H9 (cell line): ENCODE data around the gene CDYL. TPM values are rescaled to one million over a fixed set of nuclear protein-coding genes. Genes with fewer than 3 reads are reported as not detected.

Experiments
- DNase-seq: peaks from one replicate; pipeline ENCODE4 v3.0.0-alpha.2; 2017
- H2AFZ ChIP-seq: one replicate; pipeline ENCODE4 v1.6.1; 2013; ENCODE audit warnings: mild to moderate bottlenecking, low read length, control low read depth, moderate library complexity
- H2AK5ac ChIP-seq: 2 replicates; pipeline ENCODE4 v1.6.1; 2013; ENCODE audit warnings: low read length, control low read depth, mixed read lengths; ENCODE audit not compliant: insufficient read length
- H2BK120ac ChIP-seq: one replicate; pipeline ENCODE4 v1.6.1; 2013; ENCODE audit warnings: low read depth, mild to moderate bottlenecking, low read length, control low read depth, inconsistent platforms; ENCODE audit not compliant: poor library complexity, severe bottlenecking
- H2BK12ac ChIP-seq: 2 replicates; pipeline ENCODE4 v1.6.1; 2013; ENCODE audit warnings: low read length, control low read depth, mixed read lengths, low read depth; ENCODE audit not compliant: insufficient read length
- H2BK15ac ChIP-seq: 2 replicates; pipeline ENCODE4 v1.6.1; 2013; ENCODE audit warnings: low read depth, low read length, control low read depth
- H2BK20ac ChIP-seq: one replicate; pipeline ENCODE4 v1.6.1; 2013; ENCODE audit warnings: low read depth, mild to moderate bottlenecking, low read length, control low read depth, inconsistent platforms; ENCODE audit not compliant: poor library complexity, severe bottlenecking
- H2BK5ac ChIP-seq: 2 replicates; pipeline ENCODE4 v1.6.1; 2013; ENCODE audit warnings: low read length, control low read depth, mixed read lengths; ENCODE audit not compliant: insufficient read length
- H3K14ac ChIP-seq: 2 replicates; pipeline ENCODE4 v1.6.1; 2013; ENCODE audit warnings: low read length, control low read depth; ENCODE audit not compliant: insufficient read depth
- H3K18ac ChIP-seq: 2 replicates; pipeline ENCODE4 v1.6.1; 2013; ENCODE audit warnings: low read depth, mild to moderate bottlenecking, mixed read lengths, low read length, control low read depth; ENCODE audit not compliant: insufficient read length
- H3K23ac ChIP-seq: 2 replicates; pipeline ENCODE4 v1.6.1; 2013; ENCODE audit warnings: low read length, control low read depth, mixed read lengths, low read depth; ENCODE audit not compliant: insufficient read length
- H3K23me2 ChIP-seq: 2 replicates; pipeline ENCODE4 v1.6.1; 2013; ENCODE audit warnings: low read depth, mild to moderate bottlenecking, mixed read lengths, low read length, control low read depth; ENCODE audit not compliant: insufficient read length, poor library complexity, severe bottlenecking
- H3K27ac ChIP-seq: 2 replicates; pipeline ENCODE4 v1.5.1; 2013; ENCODE audit warnings: low read length, control low read depth, mixed read lengths, low read depth; ENCODE audit not compliant: insufficient read length
- H3K27me3 ChIP-seq: 2 replicates; pipeline ENCODE4 v1.6.1; 2013; ENCODE audit warnings: low read length, control low read depth, inconsistent platforms; ENCODE audit not compliant: insufficient read depth
- H3K4ac ChIP-seq: 2 replicates; pipeline ENCODE4 v1.6.1; 2013; ENCODE audit warnings: low read depth, mild to moderate bottlenecking, control low read depth, inconsistent platforms, low read length, moderate library complexity
- H3K4me1 ChIP-seq: 2 replicates; pipeline ENCODE4 v1.6.1; 2013; ENCODE audit warnings: low read length, control low read depth, inconsistent platforms; ENCODE audit not compliant: insufficient read depth
- H3K4me2 ChIP-seq: 2 replicates; pipeline ENCODE4 v1.6.1; 2013; ENCODE audit warnings: low read length, control low read depth, mixed read lengths; ENCODE audit not compliant: insufficient read length, insufficient read depth
- H3K56ac ChIP-seq: 2 replicates; pipeline ENCODE4 v1.6.1; 2013; ENCODE audit warnings: low read depth, mild to moderate bottlenecking, mixed read lengths, low read length, control low read depth; ENCODE audit not compliant: insufficient read length
- H3K79me1 ChIP-seq: 2 replicates; pipeline ENCODE4 v1.6.1; 2013; ENCODE audit warnings: low read depth, mild to moderate bottlenecking, moderate library complexity, low read length, control low read depth, inconsistent platforms; ENCODE audit not compliant: insufficient read depth, poor library complexity, severe bottlenecking
- H3K79me2 ChIP-seq: 2 replicates; pipeline ENCODE4 v1.6.1; 2013; ENCODE audit warnings: low read length, control low read depth, inconsistent platforms; ENCODE audit not compliant: insufficient read depth
- H3K9ac ChIP-seq: 2 replicates; pipeline ENCODE4 v1.6.1; 2013; ENCODE audit warnings: low read length, control low read depth, mixed read lengths; ENCODE audit not compliant: insufficient read length; ENCODE audit errors: extremely low read depth
- H3K9me3 ChIP-seq: one replicate; pipeline ENCODE4 v1.6.1; 2013; ENCODE audit warnings: low read depth, low read length, inconsistent platforms; ENCODE audit not compliant: control insufficient read depth
- H3T11ph ChIP-seq: one replicate; pipeline ENCODE4 v1.6.1; 2013; ENCODE audit warnings: mild to moderate bottlenecking, low read length, control low read depth, inconsistent platforms
- H4K20me1 ChIP-seq: one replicate; pipeline ENCODE4 v1.6.1; 2013; ENCODE audit not compliant: control insufficient read depth, insufficient read length, insufficient read depth
- H4K5ac ChIP-seq: 2 replicates; pipeline ENCODE4 v1.6.1; 2013; ENCODE audit warnings: low read depth, mild to moderate bottlenecking, mixed read lengths, low read length, control low read depth; ENCODE audit not compliant: insufficient read length
- H4K8ac ChIP-seq: replicated peaks from 2 replicates; pipeline ENCODE4 v1.6.1; 2013; ENCODE audit warnings: low read length, control low read depth, mixed read lengths, low read depth; ENCODE audit not compliant: insufficient read length
- H4K91ac ChIP-seq: 2 replicates; pipeline ENCODE4 v1.6.1; 2013; ENCODE audit warnings: low read depth, mild to moderate bottlenecking, moderate library complexity, mixed read lengths, low read length, control low read depth; ENCODE audit not compliant: insufficient read length
- H3K27ac Mint-ChIP-seq, 3 experiments: 2 replicates in 2 of 3; 3 replicates in 1 of 3; pipeline ENCODE4 v1.8.0; 2020 to 2021; ENCODE audit warnings: mixed read lengths in 3 of 3, mild to moderate bottlenecking in 1 of 3, moderate library complexity in 1 of 3
- H3K27me3 Mint-ChIP-seq: 2 replicates; pipeline ENCODE4 v1.8.0; 2021; ENCODE audit warnings: low read depth, mild to moderate bottlenecking, moderate library complexity, mixed read lengths
- H3K36me3 Mint-ChIP-seq, 3 experiments: 2 replicates in 2 of 3; 3 replicates in 1 of 3; pipeline ENCODE4 v1.8.0; 2020 to 2021; ENCODE audit warnings: low read depth in 3 of 3, mixed read lengths in 3 of 3; ENCODE audit not compliant: insufficient read depth in 1 of 3
- H3K4me1 Mint-ChIP-seq, 2 experiments: 2 replicates each; pipeline ENCODE4 v1.8.0; 2020; ENCODE audit warnings: mixed read lengths in 2 of 2
- H3K4me3 Mint-ChIP-seq, 2 experiments: 2 replicates in 1 of 2; 3 replicates in 1 of 2; pipeline ENCODE4 v1.8.0; 2020 to 2021; ENCODE audit warnings: mild to moderate bottlenecking in 2 of 2, mixed read lengths in 2 of 2, moderate library complexity in 1 of 2
- H3K9me3 Mint-ChIP-seq, 2 experiments: 2 replicates in 1 of 2; 3 replicates in 1 of 2; pipeline ENCODE4 v1.8.0; 2020; ENCODE audit warnings: mild to moderate bottlenecking in 2 of 2, mixed read lengths in 2 of 2, moderate library complexity in 1 of 2
- WGBS: extraction: QIAGEN DNeasy Blood & Tissue Kit; methylation state at CpG from one replicate; pipeline ENCODE4 v1.1.7; 2013; ENCODE audit warnings: missing lambda C conversion rate, low lambda C conversion rate, mixed read lengths; ENCODE audit not compliant: insufficient read length; ENCODE audit errors: extremely low coverage; 5-methylcytosine and 5-hydroxymethylcytosine counted together
- total RNA-seq: library from RNA; stranded (reverse); gene quantifications from 2 replicates; pipeline ENCODE4 v1.2.1, GENCODE V29; 2021
- TF ChIP-seq, protein P1 (sequence below): fragments of 200-600 bp; sonication (generic); conservative IDR thresholded peaks from 3 replicates; pipeline ENCODE4 v1.8.0; 2021; ENCODE audit warnings: antibody characterized with exemption, mild to moderate bottlenecking

The CDYL gene
- total RNA-seq, 1 experiment from 2014 or later = 95.0 TPM

DNA sequence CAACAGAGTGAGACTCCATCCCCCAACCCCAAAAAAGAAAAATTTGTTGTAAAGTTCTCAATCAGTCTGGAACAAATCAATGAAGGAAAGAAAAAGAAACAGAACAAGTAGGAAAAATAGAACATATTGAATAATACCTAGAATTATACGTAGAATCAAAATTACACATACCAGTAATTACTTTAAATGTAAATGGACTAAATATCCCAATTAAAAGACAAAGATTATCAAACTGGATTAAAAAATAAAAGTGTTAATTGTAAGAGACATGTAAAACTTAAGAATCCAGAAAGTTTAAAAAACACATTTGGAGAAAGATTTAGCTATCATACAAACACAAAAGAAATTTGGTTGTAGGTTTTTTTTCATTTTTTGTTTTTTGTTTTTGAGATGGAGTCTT is 12.3 kb upstream of the CDYL start:
- Histone ChIP-seq H2BK15ac (no peak overlapping the region), H3K4me2 (no peak overlapping the region), H3K23me2 (no peaks in the 10 kb centered on the region), H2AFZ (no peak overlapping the region), H2BK20ac (no peak overlapping the region), H3K79me1 (no peaks in the 10 kb centered on the region), H3K9me3 (no peaks in the 10 kb centered on the region), H3K14ac (no peak overlapping the region), H3K27me3 (no peaks in the 10 kb centered on the region), H2BK120ac (no peak overlapping the region), H3K56ac (no peak overlapping the region), H4K5ac (no peak overlapping the region), H4K20me1 (no peaks in the 10 kb centered on the region), H3T11ph (no peak overlapping the region), H3K23ac (no peak overlapping the region), H2AK5ac (no peak overlapping the region), H3K9ac (no peak overlapping the region), H3K4ac (no peak overlapping the region), H3K18ac (no peak overlapping the region), H3K4me1 (no peaks in the 10 kb centered on the region), H4K8ac (no peak overlapping the region), H4K91ac (no peak overlapping the region), H3K27ac (no peak overlapping the region), H2BK12ac (no peak overlapping the region), H3K79me2 (no peaks in the 10 kb centered on the region), H2BK5ac (no peak overlapping the region)
- Mint-ChIP-seq H3K36me3 (peaks cover 10 to 35% (median 12%) of the 10 kb centered on the region in 3 experiments), H3K27ac (no peak overlapping the region; a peak in 1 of 7 replicates), H3K4me3 (no peak overlapping the region), H3K4me1 (peaks cover 7 to 8% of the 10 kb centered on the region in 2 experiments), H3K9me3 (peaks cover 27 to 29% of the 10 kb centered on the region in 2 experiments), H3K27me3 (peaks cover 2% of the 10 kb centered on the region; the same call in 1 of the 2 replicates)
- TF ChIP-seq, protein P1, sequence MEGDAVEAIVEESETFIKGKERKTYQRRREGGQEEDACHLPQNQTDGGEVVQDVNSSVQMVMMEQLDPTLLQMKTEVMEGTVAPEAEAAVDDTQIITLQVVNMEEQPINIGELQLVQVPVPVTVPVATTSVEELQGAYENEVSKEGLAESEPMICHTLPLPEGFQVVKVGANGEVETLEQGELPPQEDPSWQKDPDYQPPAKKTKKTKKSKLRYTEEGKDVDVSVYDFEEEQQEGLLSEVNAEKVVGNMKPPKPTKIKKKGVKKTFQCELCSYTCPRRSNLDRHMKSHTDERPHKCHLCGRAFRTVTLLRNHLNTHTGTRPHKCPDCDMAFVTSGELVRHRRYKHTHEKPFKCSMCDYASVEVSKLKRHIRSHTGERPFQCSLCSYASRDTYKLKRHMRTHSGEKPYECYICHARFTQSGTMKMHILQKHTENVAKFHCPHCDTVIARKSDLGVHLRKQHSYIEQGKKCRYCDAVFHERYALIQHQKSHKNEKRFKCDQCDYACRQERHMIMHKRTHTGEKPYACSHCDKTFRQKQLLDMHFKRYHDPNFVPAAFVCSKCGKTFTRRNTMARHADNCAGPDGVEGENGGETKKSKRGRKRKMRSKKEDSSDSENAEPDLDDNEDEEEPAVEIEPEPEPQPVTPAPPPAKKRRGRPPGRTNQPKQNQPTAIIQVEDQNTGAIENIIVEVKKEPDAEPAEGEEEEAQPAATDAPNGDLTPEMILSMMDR = no peak
- whole genome bisulfite sequencing = no CpG with 5 or more reads among the region's 1 CpG
- no peak for DNase-seq
